Thyroid gland (tissue), 4 donors: ENCODE data around the gene TTF1. TPM values are rescaled to one million over a fixed set of nuclear protein-coding genes. Genes with fewer than 3 reads are reported as not detected.

Experiments used
- DNase-seq, 2 donors: peaks; one replicate each; pipeline ENCODE4 v3.0.0-alpha.2; 2019
- H3K27ac ChIP-seq, 3 donors: fragments of 200-600 bp; sonication (generic); 1 replicate in 2 of 3; 2 replicates in 1 of 3; pipeline ENCODE4 v1.5.1; 2016 to 2019; ENCODE audit warnings: mild to moderate bottlenecking in 1 of 3, moderate library complexity in 1 of 3
- H3K27me3 ChIP-seq: fragments of 200-600 bp; sonication (generic); one replicate; pipeline ENCODE4 v1.5.1; 2019
- H3K36me3 ChIP-seq, 2 donors: fragments of 200-600 bp; sonication (generic); one replicate each; pipeline ENCODE4 v1.5.1; 2016 to 2019
- H3K4me1 ChIP-seq, 2 donors: fragments of 200-600 bp; sonication (generic); one replicate each; pipeline ENCODE4 v1.5.1; 2017 to 2019
- H3K4me3 ChIP-seq, 3 donors: fragments of 200-600 bp; sonication (generic); replicated peaks in 1 of 3; 1 replicate in 2 of 3; 2 replicates in 1 of 3; pipeline ENCODE4 v1.5.1; 2016; ENCODE audit warnings: mild to moderate bottlenecking in 1 of 3
- H3K9me3 ChIP-seq: fragments of 200-600 bp; sonication (generic); one replicate; pipeline ENCODE4 v1.5.1; 2017
- CTCF ChIP-seq, 6 experiments: fragments of 200-600 bp in 3 of 6; fragments of 450-650 bp in 3 of 6; sonication (generic) in 3 of 6; IDR thresholded peaks; one replicate each; pipeline ENCODE4 v1.5.1; 2016 to 2019; ENCODE audit warnings: antibody characterized with exemption in 6 of 6, mild to moderate bottlenecking in 2 of 6, inconsistent platforms in 1 of 6, moderate library complexity in 1 of 6
- POLR2A ChIP-seq, 2 donors: fragments of 450-650 bp; IDR thresholded peaks; one replicate each; pipeline ENCODE4 v1.6.1; 2017; ENCODE audit warnings: antibody characterized with exemption in 2 of 2, mild to moderate bottlenecking in 2 of 2, moderate library complexity in 1 of 2
- WGBS, 2 donors: methylation state at CpG; one replicate each; pipeline ENCODE4 v1.1.5; 2017; 5-methylcytosine and 5-hydroxymethylcytosine counted together
- intact Hi-C: fragments of 100-400 bp; cut with DNase I; formaldehyde crosslinking; loops from one replicate; pipeline ENCODE4 v1.15.1; 2023
- total RNA-seq, 4 donors: library from RNA; depleted of rRNA; stranded (reverse); fragments of >200 nt; gene quantifications; one replicate each; pipeline ENCODE4 v1.2.3, GENCODE V29; 2016

The TTF1 gene
- total RNA-seq, 4 donors from 2014 or later = 10.8 to 19.3 (median 13.6) TPM

- no peak overlapping the region for H3K4me3 ChIP-seq
- no peak for DNase-seq
- H3K36me3 ChIP-seq = peaks cover 71 to 77% of the 10 kb centered on the region in 2 donors
- no peak overlapping the region for H3K27ac ChIP-seq
- intact Hi-C loops = no loop called here
- H3K27me3 ChIP-seq = no peaks in the 10 kb centered on the region
- TF ChIP-seq POLR2A (IDR thresholded peaks at IDR 0.05) = no peak
- TF ChIP-seq CTCF (IDR thresholded peaks at IDR 0.05) = no peak
- no peaks in the 10 kb centered on the region for H3K4me1 ChIP-seq
- WGBS, 2 donors = 92 to 93% methylated on average over 11 of the region's 11 CpGs
- H3K9me3 ChIP-seq = no peaks in the 10 kb centered on the region
Observed at GRCh38 chr9:132395560-132395959, 11.1 kb downstream of the TTF1 start.

- no peak overlapping the region for H3K4me3 ChIP-seq
- TF ChIP-seq POLR2A (IDR thresholded peaks at IDR 0.05) (no peak), CTCF (IDR thresholded peaks at IDR 0.05) (no peak)
- no peaks in the 10 kb centered on the region for H3K9me3 ChIP-seq
- H3K27ac ChIP-seq = no peak overlapping the region
- DNase-seq = no peak
- H3K4me1 ChIP-seq = no peaks in the 10 kb centered on the region
- intact Hi-C loops = no loop called here
- WGBS, 2 donors = 87 to 90% methylated on average over 11 of the region's 11 CpGs
- no peaks in the 10 kb centered on the region for H3K27me3 ChIP-seq
- H3K36me3 ChIP-seq = peaks cover 76 to 80% of the 10 kb centered on the region in 2 donors
Observed at GRCh38 chr9:132391449-132391848, 15.2 kb downstream of the TTF1 start.

- no peaks in the 10 kb centered on the region for H3K27me3 ChIP-seq
- no peaks in the 10 kb centered on the region for H3K4me1 ChIP-seq
- DNase-seq = no peak
- H3K36me3 ChIP-seq = peaks cover 74 to 80% of the 10 kb centered on the region in 2 donors
- H3K4me3 ChIP-seq = no peak overlapping the region
- intact Hi-C loops = no loop called here
- TF ChIP-seq CTCF (IDR thresholded peaks at IDR 0.05) = no peak
- TF ChIP-seq POLR2A (IDR thresholded peaks at IDR 0.05) = no peak
- H3K27ac ChIP-seq = no peak overlapping the region
- 72 to 80% methylated on average over 7 of the region's 7 CpGs for WGBS, 2 donors
- no peaks in the 10 kb centered on the region for H3K9me3 ChIP-seq
Observed at GRCh38 chr9:132390966-132391365, 15.7 kb downstream of the TTF1 start.

GRCh38 chr9:132387133-132387532 lies 19.5 kb downstream of the TTF1 start:
- Histone ChIP-seq H3K4me1 (no peaks in the 10 kb centered on the region), H3K27ac (no peak overlapping the region), H3K27me3 (no peaks in the 10 kb centered on the region), H3K4me3 (no peak overlapping the region), H3K36me3 (peaks cover 58 to 61% of the 10 kb centered on the region in 2 donors), H3K9me3 (no peaks in the 10 kb centered on the region)
- 98 to 99% methylated on average over 7 of the region's 7 CpGs for WGBS, 2 donors
- no peak for TF ChIP-seq CTCF (IDR thresholded peaks at IDR 0.05)
- no peak for TF ChIP-seq POLR2A (IDR thresholded peaks at IDR 0.05)
- no peak for DNase-seq
- intact Hi-C loops = no loop called here

GRCh38 chr9:132384376-132384775 lies 22.3 kb downstream of the TTF1 start:
- DNase-seq = no peak
- intact Hi-C loops = no loop called here
- H3K4me1 ChIP-seq = no peaks in the 10 kb centered on the region
- WGBS, 2 donors = 94 to 96% methylated on average over 8 of the region's 8 CpGs
- H3K4me3 ChIP-seq = no peak overlapping the region
- H3K27me3 ChIP-seq = no peaks in the 10 kb centered on the region
- peaks cover 31 to 35% of the 10 kb centered on the region in 2 donors for H3K36me3 ChIP-seq
- H3K9me3 ChIP-seq = no peaks in the 10 kb centered on the region
- TF ChIP-seq CTCF (IDR thresholded peaks at IDR 0.05) (no peak), POLR2A (IDR thresholded peaks at IDR 0.05) (no peak)
- no peak overlapping the region for H3K27ac ChIP-seq
